Neural progenitor cell (in vitro differentiated cells): ENCODE measurements around the gene GALNT7. TPM values are rescaled to one million over a fixed set of nuclear protein-coding genes. Genes with fewer than 3 reads are reported as not detected.

ENCODE experiments used
- DNase-seq: peaks from one replicate; pipeline ENCODE4 v3.0.0-alpha.2; 2016; ENCODE audit warnings: low spot score
- H2AFZ ChIP-seq: fragments of 200-600 bp; sonication (generic); replicated peaks from 2 replicates; pipeline ENCODE4 v1.6.1; 2016; ENCODE audit warnings: antibody characterized with exemption
- H3F3A ChIP-seq: fragments of 200-600 bp; sonication (generic); 2 replicates; pipeline ENCODE4 v1.6.1; 2016; ENCODE audit warnings: antibody characterized with exemption, low read depth
- H3K27ac ChIP-seq: fragments of 200-600 bp; sonication (generic); 2 replicates; pipeline ENCODE4 v1.5.1; 2016; ENCODE audit warnings: mild to moderate bottlenecking
- H3K27me3 ChIP-seq: fragments of 200-600 bp; sonication (generic); 2 replicates; pipeline ENCODE4 v1.6.1; 2016; ENCODE audit warnings: mild to moderate bottlenecking, moderate library complexity
- H3K36me3 ChIP-seq: fragments of 200-600 bp; sonication (generic); 2 replicates; pipeline ENCODE4 v1.5.1; 2016
- H3K4me1 ChIP-seq: fragments of 200-600 bp; sonication (generic); 2 replicates; pipeline ENCODE4 v1.6.1; 2016; ENCODE audit warnings: mixed run types
- H3K4me2 ChIP-seq: fragments of 200-600 bp; sonication (generic); 2 replicates; pipeline ENCODE4 v1.6.1; 2016
- H3K4me3 ChIP-seq: fragments of 200-600 bp; sonication (generic); 2 replicates; pipeline ENCODE4 v1.5.1; 2016
- H3K79me2 ChIP-seq: fragments of 200-600 bp; sonication (generic); 2 replicates; pipeline ENCODE4 v1.6.1; 2016; ENCODE audit warnings: low read depth
- H3K9ac ChIP-seq: fragments of 200-600 bp; sonication (generic); 2 replicates; pipeline ENCODE4 v1.6.1; 2016
- H3K9me3 ChIP-seq: fragments of 200-600 bp; sonication (generic); 2 replicates; pipeline ENCODE4 v1.5.1; 2016; ENCODE audit warnings: low read depth
- H4K20me1 ChIP-seq: fragments of 200-600 bp; sonication (generic); 2 replicates; pipeline ENCODE4 v1.6.1; 2016; ENCODE audit warnings: low read depth
- H3K27ac Mint-ChIP-seq: 3 replicates; pipeline ENCODE4 v1.8.0; 2021; ENCODE audit warnings: mixed read lengths
- H3K27me3 Mint-ChIP-seq: 2 replicates; pipeline ENCODE4 v1.8.0; 2022; ENCODE audit warnings: low read depth, mild to moderate bottlenecking, inconsistent platforms, moderate library complexity, mixed read lengths; ENCODE audit not compliant: insufficient read depth
- H3K36me3 Mint-ChIP-seq: 3 replicates; pipeline ENCODE4 v1.8.0; 2021; ENCODE audit warnings: mixed read lengths
- H3K4me1 Mint-ChIP-seq: 3 replicates; pipeline ENCODE4 v1.8.0; 2021; ENCODE audit warnings: mixed read lengths
- H3K4me3 Mint-ChIP-seq: 3 replicates; pipeline ENCODE4 v1.8.0; 2021; ENCODE audit warnings: mild to moderate bottlenecking, moderate library complexity, mixed read lengths
- H3K9me3 Mint-ChIP-seq: 3 replicates; pipeline ENCODE4 v1.8.0; 2020; ENCODE audit warnings: mixed read lengths
- EZH2 ChIP-seq: fragments of 200-600 bp; sonication (generic); IDR thresholded peaks from 2 replicates; pipeline ENCODE4 v1.6.1; 2017; ENCODE audit warnings: antibody characterized with exemption, mild to moderate bottlenecking, moderate library complexity
- EZH2phosphoT487 ChIP-seq: fragments of 200-600 bp; sonication (generic); IDR thresholded peaks from 2 replicates; pipeline ENCODE4 v1.6.1; 2017; ENCODE audit warnings: antibody characterized with exemption
- total RNA-seq: library from RNA; depleted of rRNA; stranded (reverse); fragments of >200 nt; gene quantifications from 2 replicates; pipeline ENCODE4 v1.2.3, GENCODE V29; 2015; ENCODE audit warnings: low replicate concordance
- TF ChIP-seq, protein P1 (sequence below): fragments of 200-600 bp; sonication (generic); IDR thresholded peaks from 2 replicates; pipeline ENCODE4 v1.5.1; 2017; ENCODE audit warnings: antibody characterized with exemption, mild to moderate bottlenecking

GALNT7 gene
- total RNA-seq, 1 donor from 2014 or later = 62.3 TPM

DNA sequence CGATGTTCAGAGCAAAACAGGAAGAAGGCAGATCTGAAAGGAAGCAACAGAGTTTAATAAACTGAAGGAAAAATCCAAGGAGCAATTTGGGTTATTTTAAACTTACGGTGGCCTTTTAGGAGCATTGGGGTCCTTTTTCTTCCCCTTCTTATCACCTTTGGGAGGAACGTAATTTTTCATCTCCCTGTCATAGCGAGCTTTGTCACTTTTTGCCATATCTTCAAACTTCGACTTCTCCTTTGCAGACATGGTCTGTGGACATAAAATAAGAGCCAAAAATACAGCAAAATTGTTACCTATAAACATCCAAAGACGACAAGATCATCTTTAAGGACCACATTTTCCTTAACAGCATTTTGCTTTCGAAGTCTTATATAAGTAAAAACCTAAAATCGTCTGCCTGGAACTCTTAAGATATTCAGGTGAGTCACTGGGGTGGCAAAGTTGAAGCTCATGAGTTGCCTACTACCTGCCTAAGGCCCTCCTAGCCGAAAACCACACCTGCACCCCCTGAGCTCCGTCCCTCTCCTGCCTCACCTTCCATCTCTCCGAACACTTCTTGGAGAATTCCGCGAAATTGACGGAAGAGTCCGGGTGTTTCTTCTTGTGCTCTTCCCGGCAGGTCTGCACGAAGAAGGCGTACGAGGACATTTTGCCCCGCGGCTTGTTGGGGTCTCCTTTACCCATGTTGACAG lies 164.5 kb downstream of the GALNT7 start:
- Histone ChIP-seq H3K4me2 (peak overlapping the region; percentile 95), H3K9me3 (no peaks in the 10 kb centered on the region), H3K4me3 (peak overlapping the region; percentile 99), H3K27ac (peak overlapping the region; percentile 100), H3K9ac (peak overlapping the region; percentile 100), H4K20me1 (peaks cover 38% of the 10 kb centered on the region), H3K79me2 (peaks cover 67% of the 10 kb centered on the region), H3K27me3 (no peaks in the 10 kb centered on the region), H3F3A (peaks cover 60% of the 10 kb centered on the region), H3K36me3 (peaks cover 40% of the 10 kb centered on the region), H2AFZ (no peak overlapping the region), H3K4me1 (peaks cover 37% of the 10 kb centered on the region)
- H3K4me3 Mint-ChIP-seq = peak overlapping the region; percentile 98
- H3K9me3 Mint-ChIP-seq = peaks cover 3% of the 10 kb centered on the region
- peak overlapping the region; percentile 94 for H3K27ac Mint-ChIP-seq
- DNase-seq = no peak
- peaks cover 27% of the 10 kb centered on the region for H3K36me3 Mint-ChIP-seq
- TF ChIP-seq EZH2phosphoT487 = no peak
- TF ChIP-seq, protein P1, sequence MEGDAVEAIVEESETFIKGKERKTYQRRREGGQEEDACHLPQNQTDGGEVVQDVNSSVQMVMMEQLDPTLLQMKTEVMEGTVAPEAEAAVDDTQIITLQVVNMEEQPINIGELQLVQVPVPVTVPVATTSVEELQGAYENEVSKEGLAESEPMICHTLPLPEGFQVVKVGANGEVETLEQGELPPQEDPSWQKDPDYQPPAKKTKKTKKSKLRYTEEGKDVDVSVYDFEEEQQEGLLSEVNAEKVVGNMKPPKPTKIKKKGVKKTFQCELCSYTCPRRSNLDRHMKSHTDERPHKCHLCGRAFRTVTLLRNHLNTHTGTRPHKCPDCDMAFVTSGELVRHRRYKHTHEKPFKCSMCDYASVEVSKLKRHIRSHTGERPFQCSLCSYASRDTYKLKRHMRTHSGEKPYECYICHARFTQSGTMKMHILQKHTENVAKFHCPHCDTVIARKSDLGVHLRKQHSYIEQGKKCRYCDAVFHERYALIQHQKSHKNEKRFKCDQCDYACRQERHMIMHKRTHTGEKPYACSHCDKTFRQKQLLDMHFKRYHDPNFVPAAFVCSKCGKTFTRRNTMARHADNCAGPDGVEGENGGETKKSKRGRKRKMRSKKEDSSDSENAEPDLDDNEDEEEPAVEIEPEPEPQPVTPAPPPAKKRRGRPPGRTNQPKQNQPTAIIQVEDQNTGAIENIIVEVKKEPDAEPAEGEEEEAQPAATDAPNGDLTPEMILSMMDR = no peak
- no peak for TF ChIP-seq EZH2
- peaks cover 9% of the 10 kb centered on the region for H3K27me3 Mint-ChIP-seq
- peaks cover 33% of the 10 kb centered on the region for H3K4me1 Mint-ChIP-seq

DNA sequence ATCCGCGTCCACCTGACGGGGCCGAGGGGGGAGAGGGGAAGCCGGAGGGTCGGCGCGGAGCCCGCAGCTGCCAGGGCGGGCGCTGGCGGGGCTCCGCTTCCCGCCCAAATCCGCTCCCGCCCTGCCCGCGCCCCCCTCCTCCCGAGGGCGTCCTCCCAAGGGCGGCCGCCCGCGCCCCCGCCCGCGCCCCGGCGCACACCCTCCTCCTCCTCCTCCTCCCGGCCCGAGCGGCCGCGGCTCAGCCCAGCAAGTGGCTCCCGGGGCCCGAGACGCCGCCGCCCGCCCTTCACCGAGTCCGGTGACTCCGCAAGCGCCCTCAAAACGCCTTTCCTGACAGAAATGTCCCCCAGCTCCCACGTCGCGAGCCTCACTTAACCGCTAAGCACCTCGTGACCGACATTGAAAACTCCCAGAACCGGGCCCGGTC lies 165.1 kb downstream of the GALNT7 start:
- peak overlapping the region; percentile 95 for H3K4me2 ChIP-seq
- H3K27me3 ChIP-seq = no peaks in the 10 kb centered on the region
- H2AFZ ChIP-seq = no peak overlapping the region
- H3K27ac Mint-ChIP-seq = peak overlapping the region; percentile 100
- peaks cover 34% of the 10 kb centered on the region for H4K20me1 ChIP-seq
- H3K4me3 ChIP-seq = peak overlapping the region; percentile 99
- peaks cover 37% of the 10 kb centered on the region for H3K4me1 ChIP-seq
- H3K9me3 ChIP-seq = no peaks in the 10 kb centered on the region
- peaks cover 27% of the 10 kb centered on the region for H3K36me3 Mint-ChIP-seq
- H3F3A ChIP-seq = peaks cover 55% of the 10 kb centered on the region
- peaks cover 72% of the 10 kb centered on the region for H3K79me2 ChIP-seq
- TF ChIP-seq EZH2phosphoT487 = no peak
- TF ChIP-seq, protein P1 = no peak
- no peak for TF ChIP-seq EZH2
- H3K27ac ChIP-seq = peak overlapping the region; percentile 100
- H3K4me3 Mint-ChIP-seq = peak overlapping the region; percentile 100
- peaks cover 9% of the 10 kb centered on the region for H3K27me3 Mint-ChIP-seq
- peak overlapping the region; percentile 100 for H3K9ac ChIP-seq
- H3K36me3 ChIP-seq = peaks cover 40% of the 10 kb centered on the region
- DNase-seq = peak; percentile 76
- H3K4me1 Mint-ChIP-seq = peaks cover 33% of the 10 kb centered on the region
- H3K9me3 Mint-ChIP-seq = peaks cover 3% of the 10 kb centered on the region

DNA sequence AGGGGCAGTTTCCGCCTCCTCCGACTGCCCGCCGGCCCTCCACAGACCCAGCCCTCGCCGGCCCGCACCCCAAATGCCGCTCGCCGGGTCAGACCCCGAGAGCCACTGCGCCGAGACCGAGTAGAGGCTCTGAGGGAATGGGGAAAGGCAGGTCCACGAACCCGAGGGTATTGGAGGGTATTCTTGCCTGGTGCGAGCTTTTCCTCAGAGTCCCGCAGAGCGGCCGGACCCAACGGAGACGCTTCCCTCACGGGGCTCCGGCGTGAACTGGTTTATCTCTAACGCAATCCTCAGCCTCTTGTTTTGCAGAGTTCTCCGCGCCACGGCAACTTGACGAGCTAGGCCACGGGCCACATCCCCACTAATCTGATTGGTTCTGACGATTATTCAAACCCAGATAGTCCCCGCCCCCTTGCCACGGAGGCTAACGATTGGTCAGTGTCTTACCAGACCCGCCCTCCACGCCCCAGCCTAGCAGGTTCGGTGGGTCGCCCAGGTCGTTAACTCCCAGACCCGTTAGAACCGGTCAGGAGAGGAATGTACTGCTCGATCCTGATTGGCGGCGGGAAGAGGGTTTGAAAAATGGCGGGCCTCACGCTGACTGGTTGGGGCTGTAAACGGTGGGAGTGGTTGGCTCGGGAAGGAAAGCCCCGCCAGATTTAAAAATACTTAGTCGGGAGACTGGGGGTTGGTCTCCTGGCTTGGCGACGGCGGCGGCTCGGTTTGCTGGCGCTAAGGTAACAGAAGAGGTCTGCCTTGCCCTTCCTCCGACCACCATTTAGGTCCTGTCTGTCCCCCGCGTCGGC lies 165.7 kb downstream of the GALNT7 start, which contains the start of gene HMGB2:
HMGB2 (minus strand) TSS at position 274 of the 806 bp plus-strand sequence. CDS start 709 bp downstream, outside the sequence.
- H3K27me3 Mint-ChIP-seq = peaks cover 9% of the 10 kb centered on the region
- H3K27ac ChIP-seq = peak within 1 kb of the TSS; percentile 100
- no peak for TF ChIP-seq EZH2
- no peak for TF ChIP-seq EZH2phosphoT487
- TF ChIP-seq, protein P1 = no peak
- H3K4me1 ChIP-seq = peaks cover 37% of the 10 kb centered on the region
- H3K4me1 Mint-ChIP-seq = peaks cover 31% of the 10 kb centered on the region
- peak within 1 kb of the TSS; percentile 97 for H2AFZ ChIP-seq
- H3F3A ChIP-seq = peaks cover 49% of the 10 kb centered on the region
- H3K36me3 ChIP-seq = peaks cover 36% of the 10 kb centered on the region
- H4K20me1 ChIP-seq = peaks cover 33% of the 10 kb centered on the region
- H3K4me3 Mint-ChIP-seq = peak within 1 kb of the TSS; percentile 100
- H3K9ac ChIP-seq = peak within 1 kb of the TSS; percentile 100
- no peaks in the 10 kb centered on the region for H3K27me3 ChIP-seq
- H3K4me2 ChIP-seq = peak within 1 kb of the TSS; percentile 95
- H3K4me3 ChIP-seq = peak within 1 kb of the TSS; percentile 99
- H3K9me3 ChIP-seq = no peaks in the 10 kb centered on the region
- peak within 1 kb of the TSS; percentile 100 for H3K27ac Mint-ChIP-seq
- peaks cover 24% of the 10 kb centered on the region for H3K36me3 Mint-ChIP-seq
- peaks cover 3% of the 10 kb centered on the region for H3K9me3 Mint-ChIP-seq
- H3K79me2 ChIP-seq = peaks cover 72% of the 10 kb centered on the region
- peak; percentile 100 for DNase-seq
